GM19438 (cell line): ENCODE data around the gene ANGPTL4.
"Not testable (repeated sequence)": the region's sequence is repeated elsewhere in the genome, so short reads cannot be mapped to it uniquely, and the experiment has no call there.

Source experiments
- ATAC-seq: cut with Tn5 transposase; IDR thresholded peaks from one replicate; pipeline ENCODE4 v1.9.1; 2021; ENCODE audit warnings: low read depth; ENCODE audit not compliant: unreplicated experiment

The ANGPTL4 gene

GRCh38 chr19:8404391-8405151, 40.6 kb downstream of the ANGPTL4 start:
- no peak for ATAC-seq

DNA sequence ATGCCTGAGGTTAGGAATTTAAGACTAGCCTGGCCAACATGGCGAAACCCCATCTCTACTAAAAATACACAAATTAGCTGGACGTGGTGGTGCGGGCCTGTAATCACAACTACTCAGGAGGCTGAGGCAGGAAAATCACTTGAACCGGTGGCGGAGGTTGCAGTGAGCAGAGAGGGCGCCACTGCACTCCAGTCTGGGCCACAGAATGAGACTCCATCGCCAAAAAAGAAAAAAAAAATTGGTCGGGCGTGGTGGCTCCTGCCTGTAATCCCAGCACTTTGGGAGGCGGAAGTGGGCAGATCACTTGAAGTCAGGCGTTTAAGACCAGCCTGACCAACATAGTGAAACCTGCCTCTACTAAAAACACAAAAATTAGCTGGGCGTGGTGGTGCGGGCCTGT, 46.8 kb downstream of the ANGPTL4 start:
- not testable (repeated sequence) for ATAC-seq

- peak; percentile 99 for ATAC-seq
Measured at GRCh38 chr19:8412783-8413628, 49.1 kb downstream of the ANGPTL4 start, which contains the start of gene MARCHF2. TSS of gene MARCHF2 (plus strand) at chr19:8413305. CDS start at chr19:8421841, 8,536 bp downstream.

- no peak for ATAC-seq
Measured at GRCh38 chr19:8413629-8413995, 49.7 kb downstream of the ANGPTL4 start.

GRCh38 chr19:8416796-8417195, 52.8 kb downstream of the ANGPTL4 start:
- ATAC-seq, result no peak

DNA sequence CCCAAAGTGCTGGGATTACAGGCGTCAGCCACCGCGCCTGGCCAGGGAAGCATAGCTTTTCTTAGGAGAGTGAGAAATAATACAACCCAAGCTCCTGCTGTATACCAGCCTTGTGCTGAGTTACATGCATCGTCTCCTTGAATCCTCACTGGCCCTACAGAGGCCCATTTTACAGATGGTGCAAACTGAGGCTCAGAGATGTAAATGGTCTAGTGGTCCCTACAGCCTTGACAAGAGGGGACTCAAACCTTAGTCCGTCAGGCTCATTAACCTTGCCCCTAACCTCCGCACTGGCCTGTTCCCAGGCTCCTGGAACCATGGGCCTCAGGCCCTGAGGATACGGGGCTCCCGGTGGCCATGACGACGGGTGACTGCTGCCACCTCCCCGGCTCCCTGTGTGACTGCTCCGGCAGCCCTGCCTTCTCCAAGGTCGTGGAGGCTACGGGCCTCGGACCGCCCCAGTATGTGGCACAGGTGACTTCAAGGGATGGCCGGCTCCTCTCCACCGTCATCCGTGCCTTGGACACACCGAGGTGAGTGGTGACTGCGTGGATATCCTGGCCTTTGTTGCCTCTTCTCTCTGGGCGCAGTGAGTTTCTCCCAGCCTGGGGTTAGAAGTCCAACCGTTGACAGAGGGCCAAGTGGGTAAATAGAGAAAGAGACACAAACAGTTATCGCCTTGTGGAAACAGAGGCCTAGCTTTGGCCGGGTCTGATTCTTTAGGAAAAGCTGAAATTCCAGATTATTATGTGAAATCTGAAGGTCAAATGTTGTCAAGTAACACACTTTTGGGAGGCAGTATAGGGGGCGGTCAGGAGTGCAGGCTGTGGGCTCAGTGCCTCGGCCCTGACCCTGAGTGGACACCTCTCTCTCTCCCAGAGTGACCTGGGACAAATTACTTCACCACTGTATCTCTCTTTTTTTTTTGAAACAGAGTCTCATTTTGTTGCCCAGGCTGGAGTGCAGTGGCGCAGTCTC, 57.8 kb downstream of the ANGPTL4 start:
- ATAC-seq, result no peak

DNA sequence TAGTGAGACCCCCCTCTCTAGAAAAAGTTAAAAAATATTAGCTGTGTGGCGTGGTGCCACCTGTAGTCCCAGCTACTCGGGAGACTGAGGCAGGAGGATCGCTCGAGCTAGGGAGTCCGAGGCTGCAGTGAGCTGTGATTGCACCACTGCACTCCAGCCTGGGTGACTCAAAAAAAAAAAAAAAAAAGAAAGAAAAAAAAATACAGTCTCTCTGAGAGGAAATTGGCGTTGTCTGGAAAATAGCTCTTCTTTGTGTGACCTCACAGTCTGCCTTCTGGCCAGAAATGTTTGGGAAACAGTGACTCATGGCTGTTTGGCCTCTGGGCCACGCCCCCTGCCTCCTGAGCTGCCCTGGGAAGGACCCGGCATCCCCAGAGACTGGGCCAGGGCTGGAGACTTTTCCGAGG, 59.9 kb downstream of the ANGPTL4 start:
- ATAC-seq, result no peak
